DMS79 (cell line): Measurements from ENCODE around the gene SULT1A2.
"Not testable (repeated sequence)": the region's sequence is repeated elsewhere in the genome, so short reads cannot be mapped to it uniquely, and the experiment has no call there.

Experiments used
- DNase-seq: peaks from one replicate; lab custom pipeline; 2025; lab: John Stamatoyannopoulos, UW

SULT1A2 gene

DNA sequence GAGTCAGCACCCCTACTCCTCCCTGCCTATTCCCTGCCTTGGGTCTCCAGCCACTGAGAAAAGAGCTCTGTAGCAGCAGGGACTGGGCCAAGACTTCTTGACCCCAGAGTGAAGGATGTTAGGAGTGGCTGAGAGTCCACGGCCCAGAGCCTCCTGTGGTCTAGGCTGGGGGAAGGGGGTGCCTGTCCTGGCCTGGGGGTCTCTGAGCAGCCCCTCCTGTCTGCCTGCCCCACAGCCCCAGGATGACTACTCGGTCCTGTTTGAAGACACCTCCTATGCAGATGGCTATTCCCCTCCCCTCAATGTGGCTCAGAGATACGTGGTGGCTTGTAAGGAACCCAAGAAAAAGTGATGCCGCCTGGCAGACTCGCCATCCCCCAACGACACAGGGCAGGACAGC lies 5.5 kb downstream of the SULT1A2 start:
- no peak for DNase-seq

DNA sequence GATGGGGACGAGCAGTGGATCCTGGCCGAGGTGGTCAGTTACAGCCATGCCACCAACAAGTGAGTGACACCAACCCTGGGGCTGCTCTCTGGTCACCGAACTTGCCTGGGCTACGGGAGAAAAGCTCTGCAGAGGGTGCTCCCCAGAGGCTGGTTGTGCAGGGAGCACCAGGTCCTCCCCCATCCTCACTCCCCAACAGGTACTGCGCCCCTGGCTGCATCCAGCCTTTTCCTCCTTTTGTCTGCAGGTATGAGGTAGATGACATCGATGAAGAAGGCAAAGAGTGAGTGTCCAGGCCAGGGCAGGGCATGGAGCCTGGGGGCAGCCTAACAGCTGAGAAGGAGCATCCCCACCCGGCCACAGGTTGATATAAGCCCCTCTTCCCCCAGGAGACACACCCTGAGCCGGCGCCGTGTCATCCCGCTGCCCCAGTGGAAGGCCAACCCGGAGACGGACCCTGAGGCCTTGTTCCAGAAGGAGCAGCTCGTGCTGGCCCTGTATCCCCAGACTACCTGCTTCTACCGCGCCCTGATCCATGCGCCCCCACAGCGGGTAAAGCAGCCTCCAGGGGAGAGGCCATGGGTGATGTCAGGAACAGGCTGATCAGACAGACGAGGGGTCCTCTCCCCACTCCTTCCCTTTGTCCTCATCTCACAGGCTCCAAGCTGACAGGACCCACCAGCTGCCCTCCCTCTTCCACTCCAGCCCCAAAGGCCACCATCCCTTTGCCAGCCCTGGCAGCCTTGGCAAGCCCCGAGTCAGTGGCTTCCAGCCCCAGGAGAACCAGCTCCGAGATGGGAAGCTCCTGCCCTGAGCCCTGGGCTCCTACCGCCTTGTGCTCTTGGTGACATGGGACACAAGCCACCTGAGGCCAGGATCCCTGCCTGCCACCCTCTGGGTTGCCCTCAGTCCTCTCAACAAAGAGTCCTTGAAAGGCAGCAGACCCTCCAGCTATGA lies 6.2 kb downstream of the SULT1A2 start:
- DNase-seq, result no peak

DNA sequence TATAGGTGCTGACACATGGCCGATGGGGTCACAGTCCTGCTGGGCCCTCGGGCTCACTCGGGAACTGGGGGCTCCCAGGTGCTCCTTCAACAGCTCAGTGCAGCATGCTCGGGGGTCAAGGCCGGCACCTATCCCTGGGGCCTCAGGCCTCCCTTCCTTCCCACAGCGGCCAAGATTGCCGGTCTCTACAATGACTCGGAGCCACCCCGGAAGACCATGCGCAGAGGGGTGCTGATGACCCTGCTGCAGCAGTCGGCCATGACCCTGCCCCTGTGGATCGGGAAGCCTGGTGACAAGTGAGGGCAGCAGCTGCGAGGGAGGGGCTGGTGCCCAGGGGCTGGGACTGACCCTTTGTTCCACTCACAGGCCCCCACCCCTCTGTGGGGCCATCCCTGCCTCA lies 6.9 kb downstream of the SULT1A2 start:
- DNase-seq, result no peak

DNA sequence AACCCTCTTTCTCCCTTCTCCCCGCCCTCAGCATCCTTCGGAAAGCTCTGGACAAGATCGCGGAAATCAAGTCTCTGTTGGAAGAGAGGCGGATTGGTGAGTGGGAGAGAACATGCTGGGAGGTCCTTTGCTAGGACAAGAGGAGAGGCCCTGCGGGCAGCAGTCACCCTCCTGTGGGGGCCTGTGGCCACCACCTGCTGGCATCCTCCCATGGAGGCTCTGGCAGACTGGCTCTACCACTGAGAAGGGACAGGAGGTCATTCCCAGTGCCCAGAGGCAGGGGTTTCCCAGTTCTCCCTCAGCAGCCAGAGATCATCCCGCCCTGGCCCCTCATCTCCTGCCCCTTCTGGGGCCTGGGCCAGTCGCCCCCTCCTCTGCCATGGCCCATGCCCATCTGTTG lies 7.8 kb downstream of the SULT1A2 start:
- DNase-seq, result no peak

DNA sequence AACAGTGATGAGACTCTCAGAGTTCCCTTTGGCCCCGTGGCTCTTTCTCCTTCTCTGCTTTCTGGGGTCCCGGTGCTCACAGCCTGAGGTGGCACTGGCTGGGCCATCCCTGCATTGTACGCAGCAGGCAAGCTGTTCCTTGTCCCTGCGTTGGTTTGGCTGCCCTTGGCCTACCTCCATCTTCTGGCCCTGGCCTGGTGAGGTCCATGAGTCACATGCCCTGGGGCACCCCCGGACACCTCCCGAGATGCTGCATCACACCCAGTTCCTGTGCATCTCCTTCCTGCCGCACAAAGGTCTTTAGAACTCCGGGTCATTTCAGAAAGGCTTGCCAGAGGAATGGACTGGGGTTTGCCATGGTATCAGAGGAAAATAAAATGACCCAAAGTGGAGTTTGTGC lies 9.5 kb downstream of the SULT1A2 start:
- DNase-seq, result no peak

DNA sequence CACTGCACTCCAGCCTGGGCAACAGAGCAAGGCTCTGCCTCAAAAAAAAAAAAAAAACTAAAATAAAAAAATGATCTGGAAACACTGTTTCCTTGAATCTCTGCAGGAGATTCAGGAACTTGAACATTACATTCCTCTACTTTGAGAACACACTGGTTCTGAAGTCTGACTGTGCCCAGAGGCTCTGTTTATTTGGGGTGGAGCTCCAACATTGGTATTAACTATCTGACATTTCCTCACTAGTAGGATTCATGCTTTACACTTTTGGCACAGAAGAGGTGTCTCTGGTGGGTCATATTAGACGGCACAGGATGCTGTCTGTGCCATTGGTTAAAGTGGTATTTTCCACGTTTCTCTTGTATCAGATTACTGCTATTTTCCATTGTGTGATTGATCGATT lies 10.4 kb downstream of the SULT1A2 start:
- DNase-seq, result no peak

DNA sequence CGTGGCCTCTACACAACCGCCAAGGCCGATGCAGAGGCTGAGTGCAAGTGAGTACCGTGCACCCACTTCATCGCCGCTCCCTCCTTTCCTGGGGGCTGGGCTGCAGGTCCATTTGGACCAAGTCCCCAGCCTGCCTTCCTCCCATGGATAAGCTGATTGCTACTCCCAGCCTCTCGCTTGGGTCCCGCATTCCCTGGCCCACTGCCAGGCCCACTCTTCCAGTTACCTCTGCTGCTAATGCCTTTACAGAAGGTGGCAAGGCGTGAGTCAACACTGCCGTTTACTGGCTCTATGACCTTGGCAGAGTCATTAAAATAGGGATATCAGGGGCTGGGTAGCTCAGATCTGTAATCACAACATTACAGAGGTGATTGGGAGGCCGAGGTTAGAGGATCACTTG lies 11.2 kb downstream of the SULT1A2 start:
- DNase-seq, result no peak

DNA sequence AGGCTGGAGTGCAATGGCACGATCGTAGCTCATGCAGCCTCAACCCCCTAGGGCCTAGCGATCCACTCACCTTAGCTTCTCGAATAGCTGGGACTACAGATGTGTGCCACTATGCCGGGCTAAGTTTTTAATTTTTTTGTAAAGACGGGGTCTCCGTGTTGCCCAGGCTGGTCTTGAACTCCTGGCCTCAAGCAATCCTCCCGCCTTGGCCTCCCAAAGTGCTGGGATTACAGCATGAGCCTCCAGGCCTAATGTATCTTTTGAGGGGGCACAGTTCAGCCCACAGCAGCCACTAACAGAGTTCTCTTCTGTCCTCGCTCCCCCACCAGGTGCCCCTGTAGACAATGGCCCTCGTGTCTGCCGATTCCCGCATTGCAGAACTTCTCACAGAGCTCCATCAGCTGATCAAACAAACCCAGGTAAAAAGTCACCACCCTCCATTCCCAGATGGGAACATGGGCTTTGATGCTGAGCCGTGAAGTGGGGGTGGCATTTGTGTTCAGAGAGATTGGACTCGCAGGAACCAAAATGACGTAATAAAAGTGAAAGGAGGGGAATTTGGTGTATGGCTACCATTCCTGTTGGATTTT lies 16.0 kb downstream of the SULT1A2 start:
- no peak for DNase-seq

DNA sequence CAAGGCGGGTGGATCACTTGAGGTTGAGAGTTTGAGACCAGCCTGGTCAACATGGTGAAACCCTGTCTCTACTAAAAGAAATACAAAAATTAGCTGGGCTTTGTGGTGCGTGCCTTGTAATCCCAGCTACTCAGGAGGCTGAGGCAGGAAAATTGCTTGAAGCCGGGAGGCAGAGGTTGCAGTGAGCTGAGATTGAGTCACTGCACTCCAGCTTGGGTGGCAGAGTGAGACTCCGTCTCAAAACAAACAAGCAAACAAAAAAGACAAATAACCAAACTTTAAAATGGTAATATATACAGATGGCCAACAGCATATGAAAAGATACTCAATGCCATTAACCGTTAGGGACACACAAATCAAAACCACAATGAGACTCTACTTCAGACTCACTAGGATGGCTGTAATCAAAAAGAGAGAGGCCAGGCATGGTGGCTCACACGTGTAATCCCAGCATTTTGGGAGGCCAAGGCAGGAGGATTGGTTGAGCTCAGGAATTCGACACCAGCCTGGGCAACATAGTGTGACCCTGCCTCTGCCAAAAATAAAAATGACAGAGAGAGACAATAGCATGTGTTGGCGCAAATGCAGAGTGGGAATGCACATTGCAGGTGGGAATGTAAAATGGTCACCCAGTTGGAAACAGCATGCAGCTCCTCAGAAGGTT lies 21.3 kb downstream of the SULT1A2 start:
- no peak for DNase-seq

DNA sequence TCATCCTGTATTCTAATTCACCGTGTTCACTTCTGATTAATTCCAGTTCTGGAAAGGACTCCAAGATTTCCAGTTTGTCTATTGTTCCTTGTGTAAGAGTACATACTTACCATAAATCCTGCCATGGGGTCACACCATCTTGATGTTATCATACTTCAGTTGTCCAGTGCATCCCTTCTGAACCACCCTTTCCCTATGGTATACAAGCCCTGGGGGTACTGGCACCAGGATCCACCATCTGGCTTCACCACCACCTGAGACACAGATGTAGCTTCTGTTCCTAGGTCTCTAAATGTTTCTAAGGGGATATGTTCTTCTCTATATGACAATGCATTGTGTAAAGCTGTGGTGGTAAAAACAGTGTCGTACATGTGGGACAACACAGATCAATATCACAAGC lies 21.9 kb downstream of the SULT1A2 start:
- no peak for DNase-seq

DNA sequence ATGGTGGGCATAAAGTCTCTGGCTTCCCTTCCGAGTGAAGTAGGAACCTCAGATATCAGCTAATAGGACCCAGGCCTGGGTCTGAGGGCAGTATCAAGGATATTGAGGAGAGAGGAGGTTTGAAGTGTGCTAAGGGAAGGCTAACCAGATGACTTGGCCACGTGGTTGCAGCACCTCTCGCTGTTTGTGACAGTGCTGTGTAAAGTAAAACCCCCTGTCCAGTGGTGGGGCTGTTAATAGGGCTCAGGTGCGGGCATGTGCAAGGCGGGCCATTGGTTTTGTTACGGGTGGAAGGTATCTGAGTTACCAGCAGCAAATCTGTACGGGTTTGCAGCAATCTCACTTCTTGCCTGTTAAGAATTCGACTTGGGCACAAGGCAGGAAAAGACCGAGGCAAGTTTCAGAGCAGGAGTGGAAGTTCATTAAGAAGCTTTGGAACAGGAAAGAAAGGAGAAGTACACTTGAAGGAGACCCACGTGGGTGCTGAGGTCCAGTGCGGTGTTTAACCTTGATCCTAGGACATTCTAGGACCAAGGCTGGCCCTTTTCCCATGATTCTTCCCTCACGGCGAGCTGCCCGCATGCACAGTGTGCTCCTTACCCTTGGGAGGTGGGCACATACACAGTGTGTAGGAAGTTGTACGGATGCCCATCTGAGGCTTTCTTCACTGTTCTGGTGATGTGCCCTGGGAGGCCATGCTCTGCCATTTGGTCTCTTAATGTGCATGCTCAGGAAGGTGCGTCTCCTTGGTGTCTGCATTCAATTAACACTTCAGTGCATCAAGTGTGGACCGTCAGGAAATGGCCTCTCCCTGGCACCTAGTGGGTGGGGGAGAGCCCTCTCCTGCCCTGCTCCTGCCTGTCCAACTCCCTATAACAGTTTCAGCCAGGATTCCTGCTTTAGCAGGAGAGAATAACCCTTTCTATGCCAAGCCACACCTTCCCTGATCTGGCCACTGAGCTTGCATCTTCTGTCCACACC lies 22.8 kb downstream of the SULT1A2 start:
- no peak for DNase-seq

DNA sequence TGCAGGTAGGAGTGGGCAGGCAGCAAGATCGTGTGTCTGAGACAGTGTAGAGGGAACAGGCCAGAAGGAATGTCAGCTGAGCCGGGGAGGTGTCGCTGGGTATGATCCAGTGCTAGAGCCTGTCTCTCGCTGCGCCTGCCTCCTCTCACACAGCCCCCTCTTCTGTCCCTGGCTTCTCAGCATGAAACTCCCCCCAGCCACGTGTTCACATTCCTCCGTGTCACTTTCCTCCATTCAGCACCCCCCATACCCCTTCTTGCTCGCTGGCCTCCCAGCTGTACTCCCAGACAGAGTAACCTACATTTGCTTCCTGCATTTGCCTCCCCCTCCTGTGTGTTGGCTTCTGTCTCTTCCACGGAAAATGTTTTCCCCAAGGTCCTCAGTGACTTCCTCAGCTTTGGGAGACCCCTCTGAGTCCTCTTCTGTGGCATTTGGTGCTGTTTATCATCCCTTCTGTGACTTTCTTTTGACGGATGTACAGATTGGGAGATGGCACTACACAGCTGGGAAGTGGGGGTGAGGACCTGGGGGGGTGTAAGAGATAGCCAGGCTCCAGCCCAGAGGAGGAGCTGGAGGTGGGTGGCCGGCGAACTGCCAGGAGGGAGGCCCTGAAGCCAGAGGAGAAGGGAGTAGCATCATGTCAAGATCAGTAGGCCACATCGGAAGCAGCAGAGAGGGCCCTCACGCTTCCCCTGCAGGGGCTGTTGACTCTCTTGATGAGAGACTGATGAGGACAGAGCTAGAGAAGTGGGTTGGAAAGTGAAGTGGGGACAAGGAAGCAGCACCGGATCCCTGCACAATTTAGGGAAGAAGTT lies 23.9 kb downstream of the SULT1A2 start:
- no peak for DNase-seq

DNA sequence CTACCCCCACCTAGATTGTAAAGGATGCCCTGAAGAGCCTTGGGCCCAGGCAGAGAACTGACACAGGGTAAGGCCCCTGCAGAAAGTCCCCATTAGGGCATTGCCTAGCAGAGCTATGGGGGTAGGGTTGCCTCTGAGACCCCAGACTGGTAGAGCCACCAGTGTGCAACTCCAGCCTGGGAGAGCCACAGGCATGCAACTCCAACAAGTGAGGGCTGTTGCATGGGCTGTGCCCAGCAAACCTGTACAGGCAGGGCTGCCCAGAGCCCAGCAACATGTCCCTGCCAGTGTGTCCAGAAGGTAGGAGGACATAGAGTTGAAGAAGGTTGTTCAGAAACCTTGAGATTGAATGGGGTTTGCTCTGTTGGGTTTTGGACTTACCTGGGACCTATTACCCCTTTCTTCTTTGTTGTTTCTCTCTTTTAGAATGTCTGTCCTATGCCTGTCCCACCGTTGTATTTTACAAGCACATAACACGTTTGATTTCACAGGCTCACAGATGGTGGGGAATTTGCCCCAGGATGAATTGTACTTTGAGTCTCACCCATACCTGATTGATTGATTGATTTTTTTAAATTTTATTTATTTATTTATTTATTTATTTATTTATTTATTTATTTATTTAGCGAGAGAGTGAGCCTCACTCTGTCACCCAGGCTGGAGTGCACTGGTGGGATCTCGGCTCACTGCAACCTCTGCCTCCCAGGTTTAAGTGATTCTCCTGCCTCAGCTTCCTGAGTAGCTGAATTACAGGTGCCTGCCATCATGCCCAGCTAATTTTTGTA lies 26.7 kb downstream of the SULT1A2 start:
- no peak for DNase-seq

DNA sequence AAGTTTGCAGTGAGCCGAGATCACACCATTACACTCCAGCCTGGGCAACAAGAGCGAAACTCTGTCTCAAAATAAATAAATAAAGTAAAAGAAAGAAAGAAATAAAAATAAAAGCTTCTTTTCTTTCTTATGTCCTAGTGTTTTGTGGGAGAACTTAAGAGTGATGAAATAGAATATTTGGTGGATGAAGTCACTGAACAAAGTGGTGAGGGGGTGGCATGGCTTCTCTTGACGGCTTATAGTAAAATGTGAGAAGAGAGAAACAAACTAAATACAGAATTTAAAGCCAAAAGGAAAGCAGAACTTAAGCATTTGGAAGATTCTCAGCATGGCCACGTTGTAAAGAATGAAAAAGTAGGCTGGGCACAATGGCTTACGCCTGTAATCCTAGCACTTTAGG lies 27.8 kb downstream of the SULT1A2 start:
- DNase-seq, result no peak

DNA sequence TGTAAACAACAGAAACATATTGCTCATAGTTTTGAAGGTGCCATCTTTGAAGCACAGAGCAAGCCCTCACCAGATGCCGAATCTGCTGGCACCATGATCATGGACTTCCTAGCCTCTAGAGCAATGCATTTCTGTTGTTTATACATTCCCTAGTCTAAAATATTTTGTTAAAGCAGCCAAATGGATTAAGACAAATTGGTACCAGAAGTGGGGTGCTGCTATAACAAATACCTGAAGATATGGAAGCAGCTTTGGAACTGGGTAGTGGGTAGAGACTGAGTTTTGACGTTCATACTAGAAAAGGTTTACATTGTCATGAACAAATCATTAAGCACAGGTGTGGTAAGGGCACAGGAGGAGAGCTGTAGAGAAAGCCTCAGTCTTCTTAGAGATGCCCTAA lies 29.6 kb downstream of the SULT1A2 start:
- no peak for DNase-seq

DNA sequence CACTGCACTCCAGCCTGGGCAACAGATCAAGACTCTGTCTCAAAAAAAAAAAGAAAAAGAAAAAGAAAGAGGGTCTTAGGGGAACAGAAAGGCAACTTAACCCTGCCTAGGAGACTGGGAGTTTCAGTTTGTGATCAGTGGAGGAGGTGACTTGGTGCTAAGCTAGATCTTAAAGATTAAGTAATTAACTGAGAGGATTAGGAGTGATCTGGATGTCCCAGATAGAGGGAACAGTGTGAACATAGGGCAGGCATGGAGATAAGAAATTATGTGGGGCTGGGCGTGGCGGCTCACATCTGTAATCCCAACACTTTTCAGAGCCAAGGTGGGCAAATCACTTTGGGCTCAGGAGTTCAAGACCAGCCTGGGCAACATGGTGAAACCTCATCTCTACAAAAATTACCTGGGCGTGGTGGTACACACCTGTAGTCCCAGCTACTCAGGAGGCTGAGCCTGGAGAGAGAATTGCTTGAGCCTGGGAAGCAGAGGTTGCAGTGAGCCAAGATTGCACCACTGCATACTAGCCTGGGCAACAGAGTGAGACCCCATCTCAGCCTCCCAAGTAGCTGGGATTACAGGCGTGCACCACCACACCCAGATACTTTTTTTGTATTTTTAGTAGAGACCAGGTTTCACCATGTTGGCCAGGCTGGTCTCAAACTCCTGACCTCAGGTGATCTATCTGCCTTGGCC lies 30.5 kb downstream of the SULT1A2 start:
- not testable (repeated sequence) for DNase-seq

DNA sequence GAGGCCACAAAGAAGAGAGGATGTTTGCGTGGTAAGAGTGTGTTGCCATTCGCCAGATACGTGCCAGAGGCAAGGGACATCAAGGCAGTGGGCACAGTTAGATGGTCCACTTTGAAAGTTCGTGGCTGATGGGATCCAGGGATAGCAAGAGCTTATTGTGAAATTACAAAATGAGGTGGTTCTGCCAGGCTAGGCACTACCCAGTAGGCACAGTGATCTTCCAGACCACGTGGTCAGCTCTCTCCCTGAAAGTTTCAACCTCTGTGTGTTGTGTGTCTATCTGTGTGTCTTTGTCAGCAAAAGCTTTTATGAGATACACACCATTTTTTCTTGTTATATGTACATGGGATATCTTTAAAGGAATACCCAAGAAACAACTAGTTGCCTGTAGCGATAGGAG lies 33.6 kb downstream of the SULT1A2 start:
- DNase-seq, result no peak

DNA sequence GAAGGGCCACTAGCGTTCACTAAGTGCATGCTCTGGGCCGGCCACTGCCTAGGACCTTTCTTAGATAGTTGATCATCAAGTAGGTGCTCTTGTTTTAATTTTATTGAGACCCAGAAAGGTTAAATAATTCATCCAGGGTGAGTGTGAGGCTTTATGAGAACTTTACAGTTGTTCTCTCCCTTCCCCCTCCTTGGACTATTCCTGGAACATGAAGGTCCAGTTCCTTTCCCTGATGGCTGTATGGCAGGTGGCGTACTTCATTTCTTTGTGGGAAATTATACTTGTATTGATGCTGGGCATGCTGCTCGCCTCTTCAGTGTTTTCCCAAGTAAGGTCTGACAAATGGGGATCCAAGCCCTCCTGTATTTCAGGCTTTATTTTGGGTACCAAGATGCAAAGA lies 34.7 kb downstream of the SULT1A2 start:
- no peak for DNase-seq

DNA sequence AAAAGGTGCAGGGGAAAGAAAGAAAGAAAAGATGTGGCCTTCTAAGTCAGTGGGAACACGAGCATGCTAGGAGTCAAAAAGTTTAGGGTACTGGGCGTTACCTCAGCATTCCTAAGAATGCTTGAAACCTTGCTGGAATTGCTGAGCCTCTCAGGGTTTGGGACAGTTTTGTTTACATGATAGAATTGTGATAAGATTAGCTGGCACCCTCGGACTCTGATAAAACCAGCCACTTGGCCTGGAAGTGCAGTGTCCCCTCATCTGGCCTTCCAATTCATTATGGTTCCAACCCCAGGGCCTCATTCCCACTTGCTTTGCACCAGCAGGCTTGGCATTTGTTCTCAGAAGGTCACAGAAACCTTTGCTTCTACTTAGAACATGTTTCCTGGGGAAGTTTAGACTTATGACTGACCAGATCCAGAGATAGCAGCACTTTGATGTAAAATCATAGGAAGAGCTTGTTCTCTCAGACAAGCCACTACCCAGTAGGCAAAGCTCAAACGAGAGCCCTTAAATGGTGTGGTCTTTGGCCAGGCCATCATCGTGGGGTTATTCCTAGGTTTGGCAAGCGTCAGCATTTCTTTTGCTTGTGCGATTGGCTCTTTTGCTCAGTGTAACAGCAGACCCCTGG lies 35.2 kb downstream of the SULT1A2 start:
- no peak for DNase-seq
